IMR-90 (cell line): ENCODE data around the gene TAF3. TPM values are rescaled to one million over a fixed set of nuclear protein-coding genes. Genes with fewer than 3 reads are reported as not detected.
A peak's percentile ranks its signal among the peaks of the same experiment; 100 is the strongest.

ENCODE experiments used
- ATAC-seq: fragments of 200-7000 bp; cut with Tn5 transposase; 2 replicates; pipeline ENCODE4 v1.9.1; 2020; ENCODE audit warnings: low read depth, mild to moderate bottlenecking, moderate library complexity
- BruUV-seq: library from RNA; stranded (reverse); fragments of 400-500 nt; replicated peaks from 2 replicates; lab custom pipeline; 2021; lab: Mats Ljungman, UMichigan
- CTCF ChIA-PET: fragments of 300-600 bp; formaldehyde crosslinking; extraction: SDS; loops from one replicate; lab custom pipeline; 2021; ENCODE audit warnings: antibody characterized with exemption; lab: Yijun Ruan, JAX
- POLR2A ChIA-PET: fragments of 300-600 bp; sonication (Branson Sonifier 250); formaldehyde crosslinking; loops from one replicate; lab custom pipeline; 2022; ENCODE audit warnings: antibody characterized with exemption; ENCODE audit not compliant: unreplicated experiment; lab: Charles Lee
- DNase-seq: peaks from one replicate; pipeline ENCODE4 v3.0.0; 2013
- H2AFZ ChIP-seq: replicated peaks from 2 replicates; pipeline ENCODE3; 2013; ENCODE audit warnings: low read length, mild to moderate bottlenecking; ENCODE audit not compliant: poor library complexity
- H2AK5ac ChIP-seq: 2 replicates; pipeline ENCODE4 v1.6.1; 2013; ENCODE audit warnings: low read depth, low read length, inconsistent platforms
- H2AK9ac ChIP-seq: replicated peaks from 2 replicates; pipeline ENCODE3; 2013; ENCODE audit warnings: mild to moderate bottlenecking, low read depth, low read length, moderate library complexity; ENCODE audit not compliant: poor library complexity
- H2BK120ac ChIP-seq: 2 replicates; pipeline ENCODE4 v1.6.1; 2013; ENCODE audit warnings: low read depth, low read length, inconsistent platforms
- H2BK15ac ChIP-seq: 3 replicates; pipeline ENCODE4 v1.6.1; 2013; ENCODE audit warnings: low read depth, low read length, inconsistent platforms
- H2BK20ac ChIP-seq: 2 replicates; pipeline ENCODE4 v1.6.1; 2013; ENCODE audit warnings: low read depth, mild to moderate bottlenecking, inconsistent platforms, low read length, moderate library complexity
- H2BK5ac ChIP-seq: 2 replicates; pipeline ENCODE4 v1.6.1; 2013; ENCODE audit warnings: mild to moderate bottlenecking, low read depth, low read length, inconsistent platforms; ENCODE audit not compliant: poor library complexity, severe bottlenecking
- H3K14ac ChIP-seq: replicated peaks from 2 replicates; pipeline ENCODE4 v1.6.1; 2013; ENCODE audit warnings: low read depth, low read length, inconsistent platforms
- H3K18ac ChIP-seq: 2 replicates; pipeline ENCODE4 v1.6.1; 2013; ENCODE audit warnings: low read depth, low read length, control low read depth
- H3K23ac ChIP-seq: 2 replicates; pipeline ENCODE4 v1.6.1; 2013; ENCODE audit warnings: low read depth, low read length, inconsistent platforms
- H3K27ac ChIP-seq: 2 replicates; pipeline ENCODE4 v1.5.1; 2013; ENCODE audit warnings: mild to moderate bottlenecking, control low read depth, low read length; ENCODE audit not compliant: insufficient read depth
- H3K27me3 ChIP-seq: 2 replicates; pipeline ENCODE4 v1.6.1; 2013; ENCODE audit warnings: low read length; ENCODE audit not compliant: control insufficient read depth, insufficient read depth
- H3K36me3 ChIP-seq: 2 replicates; pipeline ENCODE4 v1.6.1; 2013; ENCODE audit warnings: low read length, mixed read lengths; ENCODE audit not compliant: control insufficient read depth, insufficient read depth
- H3K4ac ChIP-seq: 2 replicates; pipeline ENCODE4 v1.6.1; 2013; ENCODE audit warnings: low read depth, low read length, inconsistent platforms
- H3K4me1 ChIP-seq: 2 replicates; pipeline ENCODE4 v1.6.1; 2013; ENCODE audit warnings: low read length, mixed read lengths; ENCODE audit not compliant: control insufficient read depth, insufficient read depth
- H3K4me2 ChIP-seq: 2 replicates; pipeline ENCODE4 v1.6.1; 2013; ENCODE audit warnings: low read depth, mild to moderate bottlenecking, control low read depth, low read length, moderate library complexity
- H3K4me3 ChIP-seq: 2 replicates; pipeline ENCODE4 v1.5.1; 2013; ENCODE audit warnings: low read depth, mild to moderate bottlenecking, control low read depth, low read length, moderate library complexity; ENCODE audit not compliant: insufficient read depth
- H3K56ac ChIP-seq: 2 replicates; pipeline ENCODE4 v1.6.1; 2013; ENCODE audit warnings: low read length, inconsistent platforms; ENCODE audit not compliant: insufficient read depth; ENCODE audit errors: extremely low read depth
- H3K79me1 ChIP-seq, 2 experiments: 2 replicates each; pipeline ENCODE4 v1.6.1; 2013; ENCODE audit warnings: low read length in 2 of 2, inconsistent platforms in 1 of 2, low read depth in 1 of 2
- H3K9ac ChIP-seq: 2 replicates; pipeline ENCODE4 v1.6.1; 2013; ENCODE audit warnings: low read depth, low read length, control low read depth
- H3K9me1 ChIP-seq: 2 replicates; pipeline ENCODE4 v1.6.1; 2013; ENCODE audit warnings: low read length, inconsistent platforms; ENCODE audit not compliant: insufficient read depth
- H3K9me3 ChIP-seq: 2 replicates; pipeline ENCODE4 v1.6.1; 2013; ENCODE audit warnings: low read length; ENCODE audit not compliant: control insufficient read depth, insufficient read depth
- H4K20me1 ChIP-seq: 2 replicates; pipeline ENCODE4 v1.6.1; 2013; ENCODE audit warnings: low read length, inconsistent platforms; ENCODE audit not compliant: insufficient read depth
- H4K5ac ChIP-seq: 2 replicates; pipeline ENCODE4 v1.6.1; 2013; ENCODE audit warnings: mild to moderate bottlenecking, low read depth, low read length, control low read depth
- H4K8ac ChIP-seq, 2 experiments: 2 replicates each; pipeline ENCODE4 v1.6.1; 2013; ENCODE audit warnings: low read depth in 2 of 2, low read length in 2 of 2, control low read depth in 1 of 2, inconsistent platforms in 1 of 2
- H4K91ac ChIP-seq: 2 replicates; pipeline ENCODE4 v1.6.1; 2013; ENCODE audit warnings: low read depth, low read length, inconsistent platforms; ENCODE audit not compliant: insufficient read depth
- CEBPB ChIP-seq: IDR thresholded peaks from 2 replicates; pipeline ENCODE4 v1.6.1; 2012; ENCODE audit warnings: low read depth, low read length, improper control_type of control experiment
- FOS ChIP-seq: fragments of 150-350 bp; IDR thresholded peaks from 2 replicates; pipeline ENCODE4 v1.6.1; 2016; ENCODE audit warnings: low read depth, low read length
- MAFK ChIP-seq: IDR thresholded peaks from 2 replicates; pipeline ENCODE4 v1.6.1; 2012; ENCODE audit warnings: low read depth, low read length, improper control_type of control experiment
- MXI1 ChIP-seq: IDR thresholded peaks from 2 replicates; pipeline ENCODE4 v1.6.1; 2012; ENCODE audit warnings: low read depth, mild to moderate bottlenecking, low read length, moderate library complexity, borderline replicate concordance
- NFE2L2 ChIP-seq: fragments of 150-350 bp; IDR thresholded peaks from 2 replicates; pipeline ENCODE4 v1.6.1; 2016; ENCODE audit warnings: low read depth, mild to moderate bottlenecking, low read length
- RFX5 ChIP-seq: IDR thresholded peaks from 2 replicates; pipeline ENCODE4 v1.8.0; 2012; ENCODE audit warnings: low read depth, mild to moderate bottlenecking, low read length, moderate library complexity
- USF2 ChIP-seq: fragments of 150-350 bp; IDR thresholded peaks from 2 replicates; pipeline ENCODE4 v1.6.1; 2017; ENCODE audit warnings: mild to moderate bottlenecking, antibody characterized with exemption, low read length, low read depth
- WGBS, 2 experiments: methylation state at CpG; one replicate each; pipeline versions ENCODE4 v1.1.5 to v1.1.7; 2013; ENCODE audit warnings: missing lambda C conversion rate in 2 of 2; ENCODE audit not compliant: insufficient read length in 1 of 2; ENCODE audit errors: extremely low coverage in 2 of 2; 5-methylcytosine and 5-hydroxymethylcytosine counted together
- dilution Hi-C: fragments of 300-500 bp; cut with HindIII; formaldehyde crosslinking; loops from one replicate; pipeline ENCODE4 v1.14.3; 2018; ENCODE audit warnings: low sequenced_read_pairs; ENCODE audit not compliant: unreplicated experiment
- in situ Hi-C: fragments of 300-500 bp; cut with MboI; formaldehyde crosslinking; loops from 3 replicates; pipeline ENCODE4 v1.14.3; 2019; ENCODE audit warnings: low sequenced_read_pairs, inconsistent platforms, mixed read lengths
- intact Hi-C: fragments of 100-400 bp; cut with micrococcal nuclease; formaldehyde crosslinking; loops from 2 replicates; pipeline ENCODE4 v1.10.0; 2022
- polyA plus RNA-seq, 3 experiments: library from polyadenylated mRNA; depleted of rRNA; stranded (reverse); fragments of >200 nt; gene quantifications; 2 replicates each; pipeline ENCODE4 v1.2.3, GENCODE V29; 2012; ENCODE audit warnings: low replicate concordance in 1 of 3
- total RNA-seq: library from RNA; depleted of rRNA; stranded (reverse); fragments of >200 nt; gene quantifications from 2 replicates; pipeline ENCODE4 v1.2.3, GENCODE V29; 2012

TAF3 gene
- total and polyA plus RNA-seq, 2 of the 4 experiments (the other 2 are of a cell fraction): 1.4 to 2.3 TPM

GRCh38 chr10:8054244-8054493 is 235.9 kb downstream of the TAF3 start:
- DNase-seq (no peak), ATAC-seq (peak; percentile 7)
- ChIA-PET POLR2A (no interaction called here), CTCF (no interaction called here)
- Histone ChIP-seq H4K91ac (no peak overlapping the region), H3K9me1 (no peaks in the 10 kb centered on the region), H2BK20ac (no peak overlapping the region), H3K4me2 (peak overlapping the region; percentile 99), H3K56ac (no peak overlapping the region), H3K18ac (no peak overlapping the region), H3K4me3 (peak overlapping the region; percentile 52), H3K27me3 (peaks cover 86% of the 10 kb centered on the region), H3K79me1 (no peaks in the 10 kb centered on the region), H3K9me3 (peaks cover 4% of the 10 kb centered on the region; the same call in 1 of the 2 replicates), H2AFZ (peak overlapping the region; percentile 84), H2BK5ac (no peak overlapping the region), H3K36me3 (no peaks in the 10 kb centered on the region), H3K14ac (no peak overlapping the region), H4K5ac (no peak overlapping the region), H2BK15ac (no peak overlapping the region), H3K23ac (0 out of 2 replicates have a peak overlapping the region, but pooled peaks have one; percentile 3), H4K20me1 (no peaks in the 10 kb centered on the region), H2BK120ac (no peak overlapping the region), H3K27ac (no peak overlapping the region), H2AK9ac (no peak overlapping the region), H2AK5ac (no peak overlapping the region), H4K8ac (no peak overlapping the region), H3K9ac (no peak overlapping the region), H3K4ac (no peak overlapping the region), H3K4me1 (no peaks in the 10 kb centered on the region; the same call in 1 of the 2 replicates)
- WGBS, 2 experiments: 0% methylated on average over 10 of the region's 25 CpGs; no CpG with 5 or more reads in 1 of the 2 experiments
- intact Hi-C loops: loop anchor here (5.0 kb wide), 2 partner anchors 167 to 182 kb away; no protein-coding TSS in a partner anchor
- BruUV-seq: no TSS peak
- in situ Hi-C loops: no loop called here
- dilution Hi-C loops: no loop called here
- TF ChIP-seq MAFK: no peak
- TF ChIP-seq USF2: no peak
- no peak for TF ChIP-seq NFE2L2
- no peak for TF ChIP-seq FOS
- TF ChIP-seq MXI1: no peak
- no peak for TF ChIP-seq RFX5
- TF ChIP-seq CEBPB: no peak
